GM12874 (cell line): Measurements from ENCODE around the gene SHISA9.

Experiments
- CTCF ChIP-seq: IDR thresholded peaks from 2 replicates; pipeline ENCODE4 v1.5.1; 2011; ENCODE audit warnings: low read depth, mild to moderate bottlenecking, control low read depth, low read length, moderate library complexity; ENCODE audit not compliant: insufficient read depth

The SHISA9 gene

GRCh38 chr16:13021996-13022395, 120.6 kb downstream of the SHISA9 start:
- no peak for TF ChIP-seq CTCF

GRCh38 chr16:13029786-13030185, 128.4 kb downstream of the SHISA9 start:
- no peak for TF ChIP-seq CTCF

GRCh38 chr16:13030769-13031168, 129.4 kb downstream of the SHISA9 start:
- no peak for TF ChIP-seq CTCF

GRCh38 chr16:13032911-13033310, 131.5 kb downstream of the SHISA9 start:
- TF ChIP-seq CTCF = no peak

- TF ChIP-seq CTCF = no peak
Measured at GRCh38 chr16:13036600-13036999, 135.2 kb downstream of the SHISA9 start.

- TF ChIP-seq CTCF = no peak
Measured at GRCh38 chr16:13038591-13038990, 137.2 kb downstream of the SHISA9 start.

GRCh38 chr16:13039526-13039925, 138.1 kb downstream of the SHISA9 start:
- no peak for TF ChIP-seq CTCF

GRCh38 chr16:13041180-13041579, 139.8 kb downstream of the SHISA9 start:
- no peak for TF ChIP-seq CTCF
